Measurements from ENCODE around the gene PABPN1.
A peak's percentile ranks its signal among the peaks of the same experiment; 100 is the strongest.

PABPN1 gene

GRCh38 chr14:23345987-23346692 is 24.9 kb downstream of the PABPN1 start:
- Histone ChIP-seq H3K4me3 (ENCODE audit: low read depth in 1 of 2, low read length in 2 of 2) (no peak overlapping the region), H3K4me1 (ENCODE audit: insufficient read depth, low read length) (no peaks in the 10 kb centered on the region), H3K9ac (ENCODE audit: low read length) (no peak overlapping the region), H3K27me3 (ENCODE audit: control insufficient read depth in 1 of 2, insufficient read depth in 2 of 2, low read length in 2 of 2) (no peaks in the 10 kb centered on the region), H3K27ac (ENCODE audit: low read depth, low read length) (no peak overlapping the region), H3K9me3 (ENCODE audit: low read length) (no peaks in the 10 kb centered on the region), H3K36me3 (ENCODE audit: insufficient read depth, low read length) (no peaks in the 10 kb centered on the region)

- peaks cover 5% of the 10 kb centered on the region for H3K4me1 ChIP-seq (ENCODE audit: insufficient read depth, low read length)
- no peak overlapping the region for H3K4me3 ChIP-seq (ENCODE audit: low read depth in 1 of 2, low read length in 2 of 2)
- H3K27me3 ChIP-seq (ENCODE audit: control insufficient read depth in 1 of 2, insufficient read depth in 2 of 2, low read length in 2 of 2): no peaks in the 10 kb centered on the region
- no peaks in the 10 kb centered on the region for H3K9me3 ChIP-seq (ENCODE audit: low read length)
- H3K27ac ChIP-seq (ENCODE audit: low read depth, low read length): no peak overlapping the region
- H3K36me3 ChIP-seq (ENCODE audit: insufficient read depth, low read length): no peaks in the 10 kb centered on the region
- H3K9ac ChIP-seq (ENCODE audit: low read length): no peak overlapping the region
Observed at GRCh38 chr14:23346693-23347405, 25.6 kb downstream of the PABPN1 start.

DNA sequence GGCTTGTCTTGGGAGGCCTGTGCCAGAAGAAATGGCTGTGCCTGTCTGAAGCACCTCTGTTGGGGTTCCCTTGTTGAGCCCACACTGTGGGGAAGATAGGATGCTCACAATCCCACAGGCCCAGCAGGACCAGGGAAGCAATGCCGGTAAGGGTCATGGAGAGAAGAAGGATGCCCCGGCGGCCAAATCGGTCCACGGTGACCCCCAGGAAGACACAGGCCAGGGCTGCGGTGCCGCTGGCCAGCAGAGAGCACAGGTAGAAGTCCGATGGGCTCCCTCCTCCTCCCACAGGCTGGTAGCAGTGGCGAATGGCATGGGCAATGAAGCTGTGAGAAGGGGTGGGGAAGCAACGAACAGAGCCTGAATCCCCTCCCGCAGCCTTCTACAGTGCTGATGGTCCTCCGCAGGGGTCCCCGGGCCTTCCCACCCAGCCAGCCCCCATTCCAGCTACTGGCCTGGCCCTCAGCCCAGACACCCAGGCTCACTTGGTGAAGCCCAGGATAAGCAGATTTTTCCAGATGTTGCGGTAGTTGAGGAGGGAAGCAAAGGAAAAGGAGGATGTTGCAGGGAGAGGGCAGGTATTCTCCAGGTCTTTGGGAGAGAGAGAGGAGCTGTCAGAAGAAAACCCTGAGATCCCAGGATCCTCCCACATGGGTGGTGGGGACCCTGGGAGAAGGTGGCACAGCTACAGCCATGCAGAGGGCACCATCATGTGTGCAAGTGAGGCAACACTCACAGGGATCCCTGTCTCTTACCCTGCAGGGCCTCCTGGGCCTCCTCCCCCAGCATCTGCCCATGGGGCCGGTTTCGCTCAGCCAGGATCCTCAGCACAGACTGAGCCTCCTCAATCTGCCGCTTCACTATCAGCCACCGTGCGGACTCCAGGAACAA is 26.4 kb downstream of the PABPN1 start:
- Histone ChIP-seq H3K27me3 (ENCODE audit: control insufficient read depth in 1 of 2, insufficient read depth in 2 of 2, low read length in 2 of 2) (no peaks in the 10 kb centered on the region), H3K9ac (ENCODE audit: low read length) (no peak overlapping the region), H3K27ac (ENCODE audit: low read depth, low read length) (no peak overlapping the region), H3K9me3 (ENCODE audit: low read length) (no peaks in the 10 kb centered on the region), H3K36me3 (ENCODE audit: insufficient read depth, low read length) (no peaks in the 10 kb centered on the region), H3K4me1 (ENCODE audit: insufficient read depth, low read length) (peaks cover 6% of the 10 kb centered on the region), H3K4me3 (ENCODE audit: low read depth in 1 of 2, low read length in 2 of 2) (no peak overlapping the region)

GRCh38 chr14:23348297-23348655 is 27.0 kb downstream of the PABPN1 start:
- Histone ChIP-seq H3K4me1 (ENCODE audit: insufficient read depth, low read length) (peaks cover 10% of the 10 kb centered on the region), H3K36me3 (ENCODE audit: insufficient read depth, low read length) (no peaks in the 10 kb centered on the region), H3K27ac (ENCODE audit: low read depth, low read length) (no peak overlapping the region), H3K9ac (ENCODE audit: low read length) (no peak overlapping the region), H3K27me3 (ENCODE audit: control insufficient read depth in 1 of 2, insufficient read depth in 2 of 2, low read length in 2 of 2) (no peaks in the 10 kb centered on the region), H3K9me3 (ENCODE audit: low read length) (no peaks in the 10 kb centered on the region), H3K4me3 (ENCODE audit: low read depth in 1 of 2, low read length in 2 of 2) (no peak overlapping the region)

GRCh38 chr14:23349156-23349845 is 28.0 kb downstream of the PABPN1 start:
- Histone ChIP-seq H3K27me3 (ENCODE audit: control insufficient read depth in 1 of 2, insufficient read depth in 2 of 2, low read length in 2 of 2) (no peaks in the 10 kb centered on the region), H3K36me3 (ENCODE audit: insufficient read depth, low read length) (no peaks in the 10 kb centered on the region), H3K27ac (ENCODE audit: low read depth, low read length) (no peak overlapping the region), H3K4me1 (ENCODE audit: insufficient read depth, low read length) (peaks cover 12% of the 10 kb centered on the region), H3K9ac (ENCODE audit: low read length) (no peak overlapping the region), H3K4me3 (ENCODE audit: low read depth in 1 of 2, low read length in 2 of 2) (no peak overlapping the region), H3K9me3 (ENCODE audit: low read length) (no peaks in the 10 kb centered on the region)

GRCh38 chr14:23351681-23352505 is 30.6 kb downstream of the PABPN1 start:
- Histone ChIP-seq H3K36me3 (ENCODE audit: insufficient read depth, low read length) (peaks cover 6% of the 10 kb centered on the region), H3K9me3 (ENCODE audit: low read length) (no peaks in the 10 kb centered on the region), H3K27me3 (ENCODE audit: control insufficient read depth in 1 of 2, insufficient read depth in 2 of 2, low read length in 2 of 2) (no peaks in the 10 kb centered on the region), H3K4me3 (ENCODE audit: low read depth in 1 of 2, low read length in 2 of 2) (peak overlapping the region; percentile 65 to 76), H3K27ac (ENCODE audit: low read depth, low read length) (peak overlapping the region; percentile 75), H3K4me1 (ENCODE audit: insufficient read depth, low read length) (peaks cover 12% of the 10 kb centered on the region), H3K9ac (ENCODE audit: low read length) (no peak overlapping the region)

DNA sequence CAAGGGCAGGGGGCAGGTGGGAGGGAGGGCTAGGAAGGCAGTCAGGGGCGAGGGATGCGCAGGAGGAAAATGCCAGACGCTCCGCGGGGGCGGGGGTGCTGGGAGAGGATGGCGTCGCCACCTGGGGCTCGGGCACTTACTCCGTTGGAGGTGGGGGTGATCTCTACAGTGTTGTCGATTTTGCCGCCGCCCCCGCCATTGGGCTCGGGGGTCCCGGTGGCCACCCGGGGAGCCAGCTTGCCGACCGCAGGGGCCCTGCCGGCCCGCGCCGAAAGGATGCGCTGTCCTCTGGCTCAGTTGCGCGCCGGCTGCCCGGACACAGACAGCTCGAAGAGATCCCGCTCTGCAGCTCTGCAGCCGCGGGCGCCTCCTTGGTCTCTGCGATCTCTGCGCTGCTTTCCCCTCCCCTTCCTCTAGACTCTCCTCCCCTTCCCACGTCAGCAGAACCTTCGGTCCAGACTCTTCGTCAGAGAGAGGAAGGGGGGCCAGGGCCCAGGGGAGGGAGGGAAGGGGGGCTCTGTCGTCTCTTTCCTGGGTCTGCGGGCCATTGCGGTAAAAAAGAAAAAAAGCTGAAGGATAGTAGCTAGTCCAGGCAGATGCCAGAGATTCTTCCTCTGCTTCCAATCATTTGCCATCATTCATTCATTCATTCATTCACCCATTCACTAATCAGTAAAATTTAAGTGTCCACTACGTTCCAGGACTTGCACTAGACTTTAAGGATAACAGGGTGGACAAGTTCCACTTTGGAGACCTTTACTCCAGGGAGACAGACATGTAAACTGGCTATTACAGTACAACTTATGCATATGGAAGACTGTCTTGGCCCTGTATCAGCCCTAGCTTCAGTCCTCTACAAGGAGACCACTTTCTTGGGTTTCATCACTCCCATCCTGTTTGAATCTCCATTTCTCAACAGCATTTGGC is 31.5 kb downstream of the PABPN1 start, which contains the start of gene SLC22A17:
Gene SLC22A17, minus strand, starts transcription at position 382 of the 927 bp plus-strand sequence.
- no peaks in the 10 kb centered on the region for H3K27me3 ChIP-seq (ENCODE audit: control insufficient read depth in 1 of 2, insufficient read depth in 2 of 2, low read length in 2 of 2)
- H3K27ac ChIP-seq (ENCODE audit: low read depth, low read length): peak within 1 kb of the TSS; percentile 75
- peaks cover 6% of the 10 kb centered on the region for H3K36me3 ChIP-seq (ENCODE audit: insufficient read depth, low read length)
- H3K9ac ChIP-seq (ENCODE audit: low read length): peak within 1 kb of the TSS; percentile 41
- H3K9me3 ChIP-seq (ENCODE audit: low read length): no peaks in the 10 kb centered on the region
- peaks cover 12% of the 10 kb centered on the region for H3K4me1 ChIP-seq (ENCODE audit: insufficient read depth, low read length)
- peak within 1 kb of the TSS; percentile 65 to 76 for H3K4me3 ChIP-seq (ENCODE audit: low read depth in 1 of 2, low read length in 2 of 2)

GRCh38 chr14:23353433-23353780 is 32.1 kb downstream of the PABPN1 start:
- Histone ChIP-seq H3K36me3 (ENCODE audit: insufficient read depth, low read length) (peaks cover 6% of the 10 kb centered on the region), H3K4me1 (ENCODE audit: insufficient read depth, low read length) (peaks cover 12% of the 10 kb centered on the region), H3K9ac (ENCODE audit: low read length) (no peak overlapping the region), H3K27ac (ENCODE audit: low read depth, low read length) (no peak overlapping the region), H3K9me3 (ENCODE audit: low read length) (no peaks in the 10 kb centered on the region), H3K27me3 (ENCODE audit: control insufficient read depth in 1 of 2, insufficient read depth in 2 of 2, low read length in 2 of 2) (no peaks in the 10 kb centered on the region), H3K4me3 (ENCODE audit: low read depth in 1 of 2, low read length in 2 of 2) (peak overlapping the region in 1 of 2 donors; percentile 65)

DNA sequence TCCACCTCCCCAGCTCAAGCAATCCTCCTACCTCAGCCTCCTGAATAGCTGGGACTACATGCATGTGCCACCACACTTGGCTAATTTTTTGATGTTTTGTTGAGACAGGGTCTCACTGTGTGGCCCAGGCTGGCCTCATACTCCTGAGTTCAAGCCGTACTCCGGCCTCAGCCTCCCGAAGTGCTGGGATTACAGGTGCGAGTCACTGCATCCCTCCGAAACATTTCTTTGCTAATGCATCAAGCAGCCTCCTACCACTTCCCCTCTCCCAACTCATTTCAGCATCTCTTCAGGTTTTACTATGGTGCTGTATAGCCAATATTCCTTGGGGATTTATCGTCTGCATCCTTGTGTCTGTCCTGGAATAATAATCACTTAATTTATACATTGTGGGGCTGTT is 33.7 kb downstream of the PABPN1 start:
- Histone ChIP-seq H3K27me3 (ENCODE audit: control insufficient read depth in 1 of 2, insufficient read depth in 2 of 2, low read length in 2 of 2) (no peaks in the 10 kb centered on the region), H3K4me1 (ENCODE audit: insufficient read depth, low read length) (peaks cover 12% of the 10 kb centered on the region), H3K36me3 (ENCODE audit: insufficient read depth, low read length) (peaks cover 11% of the 10 kb centered on the region), H3K4me3 (ENCODE audit: low read depth in 1 of 2, low read length in 2 of 2) (no peak overlapping the region), H3K9ac (ENCODE audit: low read length) (no peak overlapping the region), H3K9me3 (ENCODE audit: low read length) (no peaks in the 10 kb centered on the region), H3K27ac (ENCODE audit: low read depth, low read length) (no peak overlapping the region)

Data from muscle layer of colon (tissue), 2 donors.